GM06990 (cell line): ENCODE results near the gene CYBC1.

Source experiments
- DNase-seq: peaks from one replicate; pipeline ENCODE4 v3.0.0-alpha.2; 2011; ENCODE audit not compliant: insufficient read length; ENCODE audit errors: extremely low read depth
- H3K27me3 ChIP-seq: replicated peaks from 2 replicates; pipeline ENCODE4 v1.6.0; 2011; ENCODE audit warnings: low read length; ENCODE audit not compliant: control insufficient read depth, insufficient read depth
- H3K36me3 ChIP-seq: 2 replicates; pipeline ENCODE4 v1.5.1; 2011; ENCODE audit warnings: low read length; ENCODE audit not compliant: control insufficient read depth, insufficient read depth
- H3K4me3 ChIP-seq: replicated peaks from 2 replicates; pipeline ENCODE4 v1.5.1; 2011; ENCODE audit warnings: low read depth, mild to moderate bottlenecking, control low read depth, low read length
- TF ChIP-seq, protein P1 (sequence below): IDR thresholded peaks from 2 replicates; pipeline ENCODE4 v1.5.1; 2011; ENCODE audit warnings: low read length, control low read depth, mild to moderate bottlenecking, inconsistent platforms; ENCODE audit not compliant: insufficient read depth, poor library complexity, severe bottlenecking

The CYBC1 gene

GRCh38 chr17:82410014-82410716 is 40.4 kb downstream of the CYBC1 start:
- TF ChIP-seq, protein P1, sequence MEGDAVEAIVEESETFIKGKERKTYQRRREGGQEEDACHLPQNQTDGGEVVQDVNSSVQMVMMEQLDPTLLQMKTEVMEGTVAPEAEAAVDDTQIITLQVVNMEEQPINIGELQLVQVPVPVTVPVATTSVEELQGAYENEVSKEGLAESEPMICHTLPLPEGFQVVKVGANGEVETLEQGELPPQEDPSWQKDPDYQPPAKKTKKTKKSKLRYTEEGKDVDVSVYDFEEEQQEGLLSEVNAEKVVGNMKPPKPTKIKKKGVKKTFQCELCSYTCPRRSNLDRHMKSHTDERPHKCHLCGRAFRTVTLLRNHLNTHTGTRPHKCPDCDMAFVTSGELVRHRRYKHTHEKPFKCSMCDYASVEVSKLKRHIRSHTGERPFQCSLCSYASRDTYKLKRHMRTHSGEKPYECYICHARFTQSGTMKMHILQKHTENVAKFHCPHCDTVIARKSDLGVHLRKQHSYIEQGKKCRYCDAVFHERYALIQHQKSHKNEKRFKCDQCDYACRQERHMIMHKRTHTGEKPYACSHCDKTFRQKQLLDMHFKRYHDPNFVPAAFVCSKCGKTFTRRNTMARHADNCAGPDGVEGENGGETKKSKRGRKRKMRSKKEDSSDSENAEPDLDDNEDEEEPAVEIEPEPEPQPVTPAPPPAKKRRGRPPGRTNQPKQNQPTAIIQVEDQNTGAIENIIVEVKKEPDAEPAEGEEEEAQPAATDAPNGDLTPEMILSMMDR, result no peak
- Histone ChIP-seq H3K36me3 (peaks cover 5% of the 10 kb centered on the region), H3K4me3 (no peak overlapping the region), H3K27me3 (no peaks in the 10 kb centered on the region)
- DNase-seq, result no peak

DNA sequence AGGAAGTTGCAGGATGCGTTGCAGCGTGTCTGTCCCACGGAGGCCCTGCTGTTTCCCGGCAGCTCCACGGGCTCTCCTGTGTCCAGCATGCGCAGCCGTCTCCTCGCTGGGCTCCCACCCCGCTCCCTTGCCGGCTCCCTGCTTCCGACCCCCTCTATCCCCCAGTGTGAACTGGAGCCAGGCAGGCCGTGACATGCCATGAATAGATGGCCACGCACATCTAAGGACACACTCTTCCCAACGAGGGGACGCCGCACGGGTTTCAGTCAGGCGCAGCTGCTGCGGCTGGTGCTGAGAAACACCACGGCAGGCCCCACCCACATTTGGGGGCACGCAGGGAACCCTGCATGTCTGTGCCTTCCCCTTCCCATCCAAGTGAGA is 41.6 kb downstream of the CYBC1 start:
- Histone ChIP-seq H3K27me3 (no peaks in the 10 kb centered on the region), H3K36me3 (peaks cover 6% of the 10 kb centered on the region), H3K4me3 (no peak overlapping the region)
- TF ChIP-seq, protein P1, result no peak
- no peak for DNase-seq

DNA sequence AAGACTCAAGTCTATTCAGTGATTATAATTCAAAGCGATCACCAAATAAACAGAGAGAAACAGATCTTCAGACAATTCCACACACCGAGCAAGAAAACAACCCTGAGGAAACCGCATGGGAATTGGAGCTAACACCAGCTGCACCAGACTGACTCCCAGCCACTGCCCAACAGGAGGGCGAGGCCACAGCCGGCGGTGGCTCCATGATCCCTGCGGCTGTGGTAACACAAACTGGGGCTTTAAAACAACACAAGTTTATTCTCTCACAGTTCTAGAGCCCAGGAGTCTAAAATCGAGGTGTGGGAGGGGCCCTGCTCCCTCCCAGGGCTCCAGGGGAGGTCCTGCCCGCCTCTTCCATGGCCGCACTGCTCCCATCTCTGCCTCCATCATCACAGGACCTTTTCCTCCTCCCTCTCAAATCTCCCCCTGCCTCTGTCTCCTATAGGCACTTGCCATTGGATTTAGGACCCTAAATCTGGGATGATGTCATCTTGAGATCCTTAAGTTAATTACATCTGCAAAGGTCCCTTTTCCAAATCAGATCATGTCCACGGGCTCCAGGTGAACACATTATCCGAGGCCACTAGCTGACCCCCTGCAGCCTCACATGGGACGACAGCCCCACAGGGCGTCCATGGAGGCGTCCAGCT is 42.1 kb downstream of the CYBC1 start:
- Histone ChIP-seq H3K27me3 (no peaks in the 10 kb centered on the region), H3K36me3 (peaks cover 11% of the 10 kb centered on the region), H3K4me3 (no peak overlapping the region)
- DNase-seq, result no peak
- TF ChIP-seq, protein P1, result no peak

DNA sequence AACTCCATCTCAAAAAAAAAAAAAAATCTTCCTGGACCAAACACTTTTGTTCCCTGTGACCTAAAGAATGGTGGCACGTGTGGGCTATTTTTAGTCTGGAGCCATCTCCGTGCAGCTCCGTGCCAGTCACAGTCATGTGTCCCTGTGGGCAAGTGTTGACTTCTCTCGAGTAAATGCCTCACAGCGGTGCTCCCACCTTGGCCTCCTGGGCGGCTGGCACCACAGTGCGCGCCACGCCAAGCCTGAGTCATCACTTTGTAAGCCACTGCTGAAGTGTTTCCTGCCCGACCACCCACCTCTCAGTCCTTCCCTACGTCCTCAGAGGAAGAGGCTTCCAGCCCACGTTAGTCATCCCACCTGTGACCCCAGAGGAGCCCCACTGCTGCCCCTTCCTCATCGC is 43.3 kb downstream of the CYBC1 start:
- no peak for DNase-seq
- Histone ChIP-seq H3K36me3 (peaks cover 10% of the 10 kb centered on the region), H3K27me3 (no peaks in the 10 kb centered on the region), H3K4me3 (no peak overlapping the region)
- TF ChIP-seq, protein P1, result no peak

DNA sequence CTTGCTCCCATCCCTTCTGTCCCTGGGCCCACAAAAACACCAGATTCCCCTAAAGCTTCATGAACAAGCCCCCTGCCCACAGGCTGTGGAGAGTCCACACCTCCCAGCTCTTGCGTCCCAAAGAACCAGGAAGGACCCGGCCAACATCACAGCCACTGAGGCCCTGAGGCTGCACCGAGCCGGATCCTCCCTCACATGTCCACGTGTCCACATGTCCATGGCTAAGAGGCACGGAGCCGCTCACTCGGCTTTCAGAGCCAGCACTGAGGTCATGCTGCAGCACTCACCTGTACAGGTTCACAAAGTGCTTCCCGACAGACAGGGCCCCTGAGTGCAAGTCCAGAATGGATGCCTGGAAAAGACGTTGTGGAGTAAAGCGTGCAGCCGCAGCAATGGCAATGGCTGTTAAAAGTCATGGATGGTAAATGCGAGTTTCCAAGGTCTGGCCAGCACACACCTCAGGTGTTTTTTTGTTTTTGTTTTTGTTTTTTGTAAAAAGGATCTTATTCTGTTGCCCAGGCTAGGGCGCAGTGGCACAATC is 44.4 kb downstream of the CYBC1 start:
- no peak for DNase-seq

More for the DNA sequence above, 44.4 kb downstream of the CYBC1 start:
- TF ChIP-seq, protein P1, result no peak
- Histone ChIP-seq H3K36me3 (peaks cover 10% of the 10 kb centered on the region), H3K27me3 (no peaks in the 10 kb centered on the region), H3K4me3 (no peak overlapping the region)
